K562 treated with DMSO at 1 percent for 24 hours (cell line): ENCODE data around the gene NDUFS4. TPM values are rescaled to one million over a fixed set of nuclear protein-coding genes. Genes with fewer than 3 reads are reported as not detected.

Experiments used
- total RNA-seq: library from RNA; unstranded; fragments of 300-600 nt; gene quantifications from 2 replicates; pipeline ENCODE4 v1.2.3, GENCODE V29; 2022; ENCODE audit warnings: low read depth; ENCODE audit not compliant: insufficient read depth

NDUFS4 gene
- total RNA-seq, result 99.2 and 109 TPM in 2 replicates

DNA sequence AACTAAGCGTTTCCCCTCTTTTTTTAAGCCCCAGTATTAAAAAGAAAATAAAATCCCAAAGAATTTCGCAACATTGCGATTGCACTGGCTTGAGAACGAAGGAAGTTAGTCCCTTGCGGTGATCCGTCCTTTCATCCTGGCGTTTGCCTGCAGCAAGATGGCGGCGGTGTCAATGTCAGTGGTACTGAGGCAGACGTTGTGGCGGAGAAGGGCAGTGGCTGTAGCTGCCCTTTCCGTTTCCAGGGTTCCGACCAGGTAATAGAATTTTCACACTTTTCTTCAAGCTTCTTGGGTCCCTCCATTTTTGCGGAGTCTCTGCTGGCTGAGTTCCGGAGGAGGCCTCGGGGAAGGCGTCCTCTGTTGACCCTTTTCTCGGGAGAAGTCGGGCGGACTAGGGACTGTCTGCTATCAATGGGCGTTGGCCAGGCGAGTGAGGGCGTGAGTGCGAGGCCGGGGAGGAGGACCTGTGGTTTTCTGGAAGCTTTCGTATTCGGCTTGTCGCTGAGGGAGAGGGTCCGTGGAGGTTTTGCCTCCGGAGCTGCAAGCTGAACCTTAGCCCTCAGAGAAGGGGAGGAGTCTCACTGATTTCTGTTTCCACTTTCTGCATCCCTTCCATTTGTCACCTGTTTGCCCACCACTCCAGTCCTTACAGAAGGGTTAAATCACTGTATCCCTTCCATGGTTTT, at the start of gene NDUFS4:
Gene NDUFS4 (plus strand): TSS at position 134 of the 686 bp plus-strand sequence. CDS start 24 bp downstream, at position 158.

Other genes with a start within 250 kb of the NDUFS4 start
- gene FST, start 80.0 kb upstream of the NDUFS4 start, total RNA-seq, result not detected in 2 replicates